ENCODE data around the gene OR51E1. TPM values are rescaled to one million over a fixed set of nuclear protein-coding genes. Genes with fewer than 3 reads are reported as not detected.

Gene OR51E1, protein sequence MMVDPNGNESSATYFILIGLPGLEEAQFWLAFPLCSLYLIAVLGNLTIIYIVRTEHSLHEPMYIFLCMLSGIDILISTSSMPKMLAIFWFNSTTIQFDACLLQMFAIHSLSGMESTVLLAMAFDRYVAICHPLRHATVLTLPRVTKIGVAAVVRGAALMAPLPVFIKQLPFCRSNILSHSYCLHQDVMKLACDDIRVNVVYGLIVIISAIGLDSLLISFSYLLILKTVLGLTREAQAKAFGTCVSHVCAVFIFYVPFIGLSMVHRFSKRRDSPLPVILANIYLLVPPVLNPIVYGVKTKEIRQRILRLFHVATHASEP
- total RNA-seq, result 0.03 TPM in 1 of 2 replicates, not detected in the other

DNA sequence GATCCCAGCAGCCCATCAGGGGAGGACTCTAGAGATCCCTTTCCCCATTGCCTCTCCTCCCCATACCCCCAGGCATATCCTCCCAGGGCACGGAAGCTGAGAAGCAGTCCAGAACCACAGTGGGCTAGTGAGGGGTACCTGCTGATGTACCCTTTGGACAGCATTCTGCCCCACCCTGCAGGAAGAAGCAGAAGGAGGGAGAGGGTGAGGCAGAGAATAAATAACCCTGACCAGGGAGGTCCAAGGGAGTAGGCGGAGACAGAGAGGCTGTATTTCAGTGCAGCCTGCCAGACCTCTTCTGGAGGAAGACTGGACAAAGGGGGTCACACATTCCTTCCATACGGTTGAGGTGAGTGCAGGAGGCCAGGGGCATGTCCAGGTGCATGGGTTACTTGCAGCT lies at the start of gene OR51E1:
Gene OR51E1 (plus strand): TSS at position 301 of the 400 bp plus-strand sequence. CDS start 8,545 bp downstream, outside the sequence.

DNA sequence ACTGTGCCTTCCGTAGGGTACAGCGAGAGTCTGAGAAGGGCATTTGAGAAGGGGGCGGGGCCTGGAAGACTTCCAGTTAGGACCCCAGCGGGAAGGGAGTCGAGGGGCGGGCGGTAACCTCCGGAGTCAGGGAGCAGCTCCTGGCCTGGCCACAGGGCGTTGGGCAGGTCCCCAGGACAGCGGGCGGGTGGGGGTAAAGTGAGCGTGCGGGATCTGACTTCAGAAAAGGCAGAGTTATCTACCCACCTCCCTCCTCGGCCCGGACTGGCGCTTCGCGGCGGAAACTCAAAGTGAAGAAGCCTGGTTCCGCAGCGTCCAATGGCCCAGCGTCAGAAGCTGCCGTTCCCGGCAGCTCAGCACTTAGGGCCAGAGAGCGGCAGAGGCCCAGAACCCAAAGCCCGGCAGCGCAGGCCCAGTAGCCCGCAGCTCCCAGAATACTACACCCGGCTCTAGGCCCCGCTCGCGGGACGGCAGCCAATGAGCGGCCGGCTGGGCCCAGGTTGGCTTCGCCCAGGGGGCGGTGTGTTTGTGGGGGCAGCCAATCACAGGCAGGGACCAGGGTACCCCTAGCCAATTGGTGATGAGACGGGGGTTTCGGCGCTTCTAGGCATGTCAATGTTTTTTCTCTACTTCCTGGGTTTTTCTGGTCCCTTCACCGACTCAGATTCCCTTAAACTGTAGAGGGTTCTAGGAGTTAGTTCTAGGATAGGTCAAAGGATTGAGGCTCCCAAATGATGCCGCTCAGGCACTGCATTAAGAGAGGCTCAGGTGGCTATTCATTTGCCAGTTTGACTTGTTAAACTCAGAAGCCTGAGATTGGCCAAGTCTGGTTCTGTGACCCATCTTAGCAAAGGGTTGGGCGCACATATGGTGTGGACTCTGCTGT lies 35.8 kb upstream of the OR51E1 start, which contains the start of gene TRIM68:
Gene TRIM68 (minus strand): TSS at position 451 of the 886 bp plus-strand sequence. CDS start 2,727 bp downstream, outside the sequence.

DNA sequence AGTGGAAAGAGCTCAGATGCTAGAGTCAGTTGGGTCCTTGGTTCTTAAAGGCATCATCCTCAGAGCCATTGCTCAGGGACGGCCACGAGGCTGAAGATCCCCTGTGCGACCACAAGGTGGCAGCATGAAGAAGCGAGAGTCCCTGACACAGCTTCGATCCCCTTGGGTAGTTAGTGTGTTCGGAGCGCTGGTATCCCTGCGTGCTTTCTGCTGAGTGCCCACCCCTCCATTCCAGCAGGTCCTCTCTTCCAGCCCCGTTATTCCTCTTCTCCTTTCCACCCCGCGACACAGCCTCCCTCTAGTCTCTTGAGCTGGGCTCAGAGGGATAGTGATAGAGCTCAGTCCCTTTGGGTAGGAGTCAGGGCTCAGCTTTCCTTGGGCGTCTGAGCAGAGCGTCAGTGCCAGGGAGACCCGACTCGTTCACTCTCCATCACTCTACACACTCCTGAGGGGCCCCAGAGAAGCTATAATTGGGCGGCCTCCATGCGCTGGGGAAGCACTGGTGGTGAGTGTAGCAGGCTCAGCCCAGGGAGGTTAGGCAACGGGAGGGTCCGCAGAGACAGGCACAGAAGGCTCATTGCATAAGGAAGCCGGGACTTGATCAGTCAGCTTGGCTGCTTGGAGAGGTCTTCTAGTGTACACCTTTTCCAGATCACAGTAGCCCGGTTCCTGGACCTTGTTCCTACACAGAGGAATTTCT lies 6.7 kb upstream of the OR51E1 start, which contains the start of gene OR51D1:
Gene OR51D1 (plus strand): TSS at position 516 of the 700 bp plus-strand sequence. CDS start 2,314 bp downstream, outside the sequence.

DNA sequence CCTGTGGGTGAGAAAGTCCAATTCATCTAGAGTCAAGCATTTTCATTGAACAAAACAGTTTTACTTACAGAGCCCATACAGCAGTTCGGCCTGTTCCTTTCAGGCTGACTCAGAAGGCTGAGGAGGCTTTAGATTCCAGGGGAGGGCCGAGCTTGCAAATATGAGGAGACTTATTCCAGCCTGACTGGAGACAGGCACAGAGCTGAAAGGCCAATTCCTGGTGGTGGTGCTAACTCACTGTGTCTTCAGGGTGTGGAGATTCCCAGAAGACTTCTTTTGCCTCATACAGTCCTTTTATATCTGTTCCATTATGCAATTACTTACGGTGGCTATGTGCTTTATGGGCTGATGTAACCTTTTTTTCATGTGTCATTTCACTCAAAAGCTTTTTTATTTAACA lies 53.8 kb downstream of the OR51E1 start, which contains the start of gene OR51E2:
Gene OR51E2 (minus strand): TSS at position 269 of the 400 bp plus-strand sequence. CDS start 15,142 bp downstream, outside the sequence.

DNA sequence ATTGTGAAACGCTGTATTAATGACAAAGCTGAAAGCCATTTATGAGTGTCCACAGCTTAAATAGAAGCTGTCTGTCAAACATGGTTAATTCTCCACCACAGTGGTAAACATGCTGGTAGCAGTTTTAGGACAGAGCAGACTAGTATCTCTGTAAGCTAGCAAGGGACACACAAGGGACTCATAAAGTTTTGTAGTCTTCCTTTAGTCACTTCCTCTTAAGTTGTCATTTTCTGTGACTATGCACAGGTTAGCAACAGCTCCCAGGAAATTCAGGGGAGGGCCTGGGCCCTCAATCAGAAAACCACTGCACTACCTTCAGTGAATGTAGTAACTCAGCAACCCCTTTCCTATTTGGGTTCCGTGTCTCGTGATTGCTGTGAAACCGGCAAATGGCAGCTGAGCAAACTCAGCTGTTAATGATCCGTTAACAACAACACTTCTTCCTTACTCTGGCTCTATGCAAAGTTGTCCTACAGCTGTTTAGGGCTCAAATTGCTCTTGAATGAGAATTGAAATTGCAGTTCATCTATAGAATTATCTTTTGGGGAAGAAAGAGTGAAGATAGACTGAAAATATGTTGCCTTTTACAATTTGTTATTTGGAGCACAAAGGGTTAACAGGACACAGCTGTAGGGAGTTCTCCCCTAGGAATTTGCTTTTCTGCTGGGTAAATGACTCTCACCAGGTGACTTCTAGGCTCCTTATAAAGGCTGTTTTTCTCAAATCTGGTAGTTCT lies 60.4 kb downstream of the OR51E1 start, which contains the start of gene MMP26:
Gene MMP26 (plus strand): TSS at position 731 of the 736 bp plus-strand sequence.

Other genes with a start within 250 kb of the OR51E1 start
- gene OR52K2, start 194.7 kb upstream of the OR51E1 start, total RNA-seq, result not detected in 2 replicates
- gene OR52K1, start 161.3 kb upstream of the OR51E1 start, total RNA-seq, result not detected in 2 replicates
- not detected in 2 replicates for gene OR52M1, start 98.8 kb upstream of the OR51E1 start, total RNA-seq
- not detected in 2 replicates for gene OR52I2, start 62.2 kb upstream of the OR51E1 start, total RNA-seq
- not detected in 2 replicates for gene OR52I1, start 49.9 kb upstream of the OR51E1 start, total RNA-seq
- 9.1 and 9.6 TPM in 2 replicates for gene TRIM68, start 35.8 kb upstream of the OR51E1 start, total RNA-seq
- not detected in 2 replicates for gene OR51D1, start 6.5 kb upstream of the OR51E1 start, total RNA-seq
- gene OR51E2, start 53.9 kb downstream of the OR51E1 start, total RNA-seq, result 0.33 TPM in 1 of 2 replicates, not detected in the other
- gene MMP26, start 60.8 kb downstream of the OR51E1 start, total RNA-seq, result not detected in 2 replicates
- not detected in 2 replicates for gene OR51F1, start 126.0 kb downstream of the OR51E1 start, total RNA-seq
- gene OR52R1, start 160.4 kb downstream of the OR51E1 start, total RNA-seq, result not detected in 2 replicates
- not detected in 2 replicates for gene OR51F2, start 177.3 kb downstream of the OR51E1 start, total RNA-seq
- not detected in 2 replicates for gene OR51S1, start 205.2 kb downstream of the OR51E1 start, total RNA-seq
- not detected in 2 replicates for gene OR51T1, start 237.9 kb downstream of the OR51E1 start, total RNA-seq

Data from smooth muscle cell of the pulmonary artery (primary cell).